ENCODE measurements around the gene HSPA1B.
"Not testable (repeated sequence)": the region's sequence is repeated elsewhere in the genome, so short reads cannot be mapped to it uniquely, and the experiment has no call there.

HSPA1B gene

GRCh38 chr6:31836047-31836473 lies 8.5 kb downstream of the HSPA1B start:
- H3K4me1 Mint-ChIP-seq, result peaks cover 38% of the 10 kb centered on the region

GRCh38 chr6:31836474-31837368 lies 9.2 kb downstream of the HSPA1B start:
- TF ChIP-seq CTCF (IDR thresholded peaks at IDR 0.05; ENCODE audit: unreplicated experiment in 3 of 3), result peak in 1 of 3 experiments; percentile 6

More at GRCh38 chr6:31836047-31836473, 8.5 kb downstream of the HSPA1B start:
- H3K36me3 Mint-ChIP-seq (ENCODE audit: low read depth), result peaks cover 57% of the 10 kb centered on the region
- no peaks in the 10 kb centered on the region for H3K9me3 Mint-ChIP-seq
- peak overlapping the region; percentile 96 to 98 (median 97) for H3K4me3 Mint-ChIP-seq
- no peak for TF ChIP-seq CTCF (IDR thresholded peaks at IDR 0.05; ENCODE audit: unreplicated experiment in 3 of 3)
- no peaks in the 10 kb centered on the region for H3K27me3 Mint-ChIP-seq (ENCODE audit: low read depth)
- H3K27ac Mint-ChIP-seq, result peak overlapping the region; percentile 99 to 100 (median 100)

GRCh38 chr6:31837369-31838113 lies 10.0 kb downstream of the HSPA1B start:
- no peaks in the 10 kb centered on the region for H3K27me3 Mint-ChIP-seq (ENCODE audit: low read depth)
- peak overlapping the region; percentile 99 to 100 (median 100) for H3K27ac Mint-ChIP-seq
- TF ChIP-seq CTCF (IDR thresholded peaks at IDR 0.05; ENCODE audit: unreplicated experiment in 3 of 3), result no peak
- H3K9me3 Mint-ChIP-seq, result no peaks in the 10 kb centered on the region
- H3K36me3 Mint-ChIP-seq (ENCODE audit: low read depth), result peaks cover 62% of the 10 kb centered on the region
- peaks cover 38% of the 10 kb centered on the region for H3K4me1 Mint-ChIP-seq
- H3K4me3 Mint-ChIP-seq, result peak overlapping the region; percentile 96 to 98 (median 97)

More at GRCh38 chr6:31836474-31837368, 9.2 kb downstream of the HSPA1B start:
- no peaks in the 10 kb centered on the region for H3K27me3 Mint-ChIP-seq (ENCODE audit: low read depth)
- peaks cover 62% of the 10 kb centered on the region for H3K36me3 Mint-ChIP-seq (ENCODE audit: low read depth)
- H3K4me1 Mint-ChIP-seq, result peaks cover 38% of the 10 kb centered on the region
- peak overlapping the region; percentile 96 to 98 (median 97) for H3K4me3 Mint-ChIP-seq
- H3K9me3 Mint-ChIP-seq, result no peaks in the 10 kb centered on the region
- peak overlapping the region; percentile 99 to 100 (median 100) for H3K27ac Mint-ChIP-seq

- not testable (repeated sequence) for H3K27me3 Mint-ChIP-seq (ENCODE audit: low read depth); H3K9me3 Mint-ChIP-seq
- Mint-ChIP-seq H3K27ac (peak overlapping the region in 1 of 3 experiments; percentile 99), H3K36me3 (ENCODE audit: low read depth) (peaks cover 62% of the 10 kb centered on the region), H3K4me3 (peak overlapping the region; percentile 96 to 98 (median 97)), H3K4me1 (peaks cover 38% of the 10 kb centered on the region)
Observed at GRCh38 chr6:31838114-31838553, 10.6 kb downstream of the HSPA1B start.

GRCh38 chr6:31838968-31839367 lies 11.4 kb downstream of the HSPA1B start:
- no peaks in the 10 kb centered on the region for H3K27me3 Mint-ChIP-seq (ENCODE audit: low read depth)
- peak overlapping the region in 2 of 3 experiments; percentile 14 to 37 for H3K27ac Mint-ChIP-seq
- peaks cover 62% of the 10 kb centered on the region for H3K36me3 Mint-ChIP-seq (ENCODE audit: low read depth)
- no peak for TF ChIP-seq CTCF (IDR thresholded peaks at IDR 0.05; ENCODE audit: unreplicated experiment in 3 of 3)
- H3K4me1 Mint-ChIP-seq, result peaks cover 38% of the 10 kb centered on the region
- peak overlapping the region; percentile 16 to 72 (median 71) for H3K4me3 Mint-ChIP-seq
- no peaks in the 10 kb centered on the region for H3K9me3 Mint-ChIP-seq

GRCh38 chr6:31839779-31840126 lies 12.2 kb downstream of the HSPA1B start:
- Mint-ChIP-seq H3K4me1 (peaks cover 31% of the 10 kb centered on the region), H3K36me3 (ENCODE audit: low read depth) (peaks cover 60% of the 10 kb centered on the region), H3K27ac (peak overlapping the region in 2 of 3 experiments; percentile 14 to 37)
- H3K27me3 Mint-ChIP-seq (ENCODE audit: low read depth); H3K9me3 Mint-ChIP-seq; H3K4me3 Mint-ChIP-seq: not testable (repeated sequence)

Measured in nephron (organoid).